B cell (primary cell): ENCODE measurements around the gene TATDN2.

ENCODE experiments used
- EZH2 ChIP-seq: IDR thresholded peaks from 2 replicates; pipeline ENCODE4 v1.6.1; 2012; ENCODE audit warnings: borderline replicate concordance, low read depth, mild to moderate bottlenecking, moderate library complexity, low read length; ENCODE audit not compliant: insufficient read depth, poor library complexity, severe bottlenecking
- TF ChIP-seq, protein P1 (sequence below): fragments of 200-600 bp; IDR thresholded peaks from one replicate; pipeline ENCODE4 v1.8.0; 2022; ENCODE audit warnings: antibody characterized with exemption, mild to moderate bottlenecking

- TF ChIP-seq, protein P1, sequence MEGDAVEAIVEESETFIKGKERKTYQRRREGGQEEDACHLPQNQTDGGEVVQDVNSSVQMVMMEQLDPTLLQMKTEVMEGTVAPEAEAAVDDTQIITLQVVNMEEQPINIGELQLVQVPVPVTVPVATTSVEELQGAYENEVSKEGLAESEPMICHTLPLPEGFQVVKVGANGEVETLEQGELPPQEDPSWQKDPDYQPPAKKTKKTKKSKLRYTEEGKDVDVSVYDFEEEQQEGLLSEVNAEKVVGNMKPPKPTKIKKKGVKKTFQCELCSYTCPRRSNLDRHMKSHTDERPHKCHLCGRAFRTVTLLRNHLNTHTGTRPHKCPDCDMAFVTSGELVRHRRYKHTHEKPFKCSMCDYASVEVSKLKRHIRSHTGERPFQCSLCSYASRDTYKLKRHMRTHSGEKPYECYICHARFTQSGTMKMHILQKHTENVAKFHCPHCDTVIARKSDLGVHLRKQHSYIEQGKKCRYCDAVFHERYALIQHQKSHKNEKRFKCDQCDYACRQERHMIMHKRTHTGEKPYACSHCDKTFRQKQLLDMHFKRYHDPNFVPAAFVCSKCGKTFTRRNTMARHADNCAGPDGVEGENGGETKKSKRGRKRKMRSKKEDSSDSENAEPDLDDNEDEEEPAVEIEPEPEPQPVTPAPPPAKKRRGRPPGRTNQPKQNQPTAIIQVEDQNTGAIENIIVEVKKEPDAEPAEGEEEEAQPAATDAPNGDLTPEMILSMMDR, result no peak
- TF ChIP-seq EZH2, result no peak
Measured at GRCh38 chr3:10245081-10245712, 3.1 kb upstream of the TATDN2 start.
